Esophagus squamous epithelium (tissue), 4 donors: Measurements from ENCODE around the gene MTRFR.
"Not testable (repeated sequence)": the region's sequence is repeated elsewhere in the genome, so short reads cannot be mapped to it uniquely, and the experiment has no call there.

ENCODE experiments used
- CTCF ChIP-seq, 6 experiments: fragments of 450-650 bp in 4 of 6; fragments of 200-600 bp in 2 of 6; sonication (generic) in 2 of 6; IDR thresholded peaks; one replicate each; pipeline ENCODE4 v1.5.1; 2016 to 2019; ENCODE audit warnings: antibody characterized with exemption in 6 of 6, mild to moderate bottlenecking in 4 of 6, moderate library complexity in 4 of 6
- POLR2A ChIP-seq, 4 donors: fragments of 450-650 bp; IDR thresholded peaks; one replicate each; pipeline ENCODE4 v1.6.1; 2017; ENCODE audit warnings: antibody characterized with exemption in 4 of 4, mild to moderate bottlenecking in 4 of 4, moderate library complexity in 3 of 4

DNA sequence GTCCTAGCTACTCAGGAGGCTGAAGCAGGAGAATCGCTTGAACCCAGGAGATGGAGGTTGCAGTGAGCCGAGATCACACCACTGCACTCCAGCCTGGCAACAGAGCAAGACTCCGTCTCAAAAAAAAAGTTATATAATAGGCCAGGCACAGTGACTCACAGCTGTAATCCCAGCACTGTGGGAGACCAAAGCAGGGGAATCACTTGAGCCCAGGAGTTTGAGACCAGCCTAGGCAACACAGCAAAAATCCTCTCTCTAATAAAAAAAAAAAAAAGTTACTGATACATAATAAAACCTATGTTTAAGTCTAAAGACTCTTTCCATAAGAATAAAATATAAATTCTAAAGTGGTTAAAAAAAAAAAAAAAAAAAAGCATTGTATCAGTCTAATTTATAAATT is 26.4 kb upstream of the MTRFR start:
- TF ChIP-seq CTCF, POLR2A (IDR thresholded peaks at IDR 0.05): not testable (repeated sequence)
